ENCODE measurements around the gene DHODH.

DNA sequence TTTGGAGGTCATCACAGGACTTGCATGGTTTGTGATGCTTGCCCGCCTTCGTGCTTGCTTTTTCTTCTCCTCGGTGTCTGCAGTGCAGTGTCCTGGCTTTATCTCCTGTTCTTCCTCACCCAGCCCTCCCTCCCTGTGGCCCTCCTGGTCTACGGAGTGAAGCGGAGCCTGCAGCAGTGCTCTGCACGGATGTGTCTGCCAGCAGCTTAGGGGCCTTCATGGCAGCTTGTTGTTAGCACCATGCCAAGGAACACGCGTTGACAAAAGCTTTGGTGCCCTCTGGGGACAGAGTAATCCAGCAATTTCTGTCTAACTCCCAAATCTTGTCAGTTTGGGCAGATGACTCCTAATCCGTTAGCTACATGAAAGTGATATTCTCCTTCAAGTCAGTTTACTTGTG, 9.9 kb downstream of the DHODH start:
- TF ChIP-seq, protein P1, sequence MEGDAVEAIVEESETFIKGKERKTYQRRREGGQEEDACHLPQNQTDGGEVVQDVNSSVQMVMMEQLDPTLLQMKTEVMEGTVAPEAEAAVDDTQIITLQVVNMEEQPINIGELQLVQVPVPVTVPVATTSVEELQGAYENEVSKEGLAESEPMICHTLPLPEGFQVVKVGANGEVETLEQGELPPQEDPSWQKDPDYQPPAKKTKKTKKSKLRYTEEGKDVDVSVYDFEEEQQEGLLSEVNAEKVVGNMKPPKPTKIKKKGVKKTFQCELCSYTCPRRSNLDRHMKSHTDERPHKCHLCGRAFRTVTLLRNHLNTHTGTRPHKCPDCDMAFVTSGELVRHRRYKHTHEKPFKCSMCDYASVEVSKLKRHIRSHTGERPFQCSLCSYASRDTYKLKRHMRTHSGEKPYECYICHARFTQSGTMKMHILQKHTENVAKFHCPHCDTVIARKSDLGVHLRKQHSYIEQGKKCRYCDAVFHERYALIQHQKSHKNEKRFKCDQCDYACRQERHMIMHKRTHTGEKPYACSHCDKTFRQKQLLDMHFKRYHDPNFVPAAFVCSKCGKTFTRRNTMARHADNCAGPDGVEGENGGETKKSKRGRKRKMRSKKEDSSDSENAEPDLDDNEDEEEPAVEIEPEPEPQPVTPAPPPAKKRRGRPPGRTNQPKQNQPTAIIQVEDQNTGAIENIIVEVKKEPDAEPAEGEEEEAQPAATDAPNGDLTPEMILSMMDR (IDR thresholded peaks at IDR 0.05; ENCODE audit: low read depth, low read length) = no peak
- TF ChIP-seq POLR2A (IDR thresholded peaks at IDR 0.05; ENCODE audit: extremely low read depth, insufficient read length) = no peak
- TF ChIP-seq, protein P2, sequence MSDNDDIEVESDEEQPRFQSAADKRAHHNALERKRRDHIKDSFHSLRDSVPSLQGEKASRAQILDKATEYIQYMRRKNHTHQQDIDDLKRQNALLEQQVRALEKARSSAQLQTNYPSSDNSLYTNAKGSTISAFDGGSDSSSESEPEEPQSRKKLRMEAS (IDR thresholded peaks at IDR 0.05; ENCODE audit: low read depth, low read length) = no peak
- no peak for TF ChIP-seq MYC (IDR thresholded peaks at IDR 0.05; ENCODE audit: low read depth, low read length)

Measured in NB4 (cell line).